Neuronal stem cell (in vitro differentiated cells): ENCODE measurements around the gene TIMP3.

ENCODE experiments used
- DNase-seq: peaks from one replicate; pipeline ENCODE4 v3.0.0-alpha.2; 2013; ENCODE audit warnings: low spot score
- H2AFZ ChIP-seq: one replicate; pipeline ENCODE4 v1.6.1; 2013; ENCODE audit warnings: mild to moderate bottlenecking, low read length, inconsistent platforms
- H2AK5ac ChIP-seq: 2 replicates; pipeline ENCODE4 v1.6.1; 2013; ENCODE audit warnings: low read depth, mild to moderate bottlenecking, inconsistent platforms, low read length, moderate library complexity, mixed read lengths
- H2BK120ac ChIP-seq: 2 replicates; pipeline ENCODE4 v1.6.1; 2013; ENCODE audit warnings: low read depth, mild to moderate bottlenecking, inconsistent platforms, low read length, moderate library complexity, mixed read lengths
- H2BK12ac ChIP-seq: one replicate; pipeline ENCODE4 v1.6.1; 2013; ENCODE audit warnings: low read length, inconsistent platforms
- H2BK15ac ChIP-seq: 2 replicates; pipeline ENCODE4 v1.6.1; 2013; ENCODE audit warnings: mild to moderate bottlenecking, low read length, inconsistent platforms, mixed read lengths
- H2BK5ac ChIP-seq: one replicate; pipeline ENCODE4 v1.6.1; 2013; ENCODE audit warnings: inconsistent platforms, mild to moderate bottlenecking, low read length, moderate library complexity
- H3K14ac ChIP-seq: one replicate; pipeline ENCODE4 v1.6.1; 2013; ENCODE audit warnings: low read length, inconsistent platforms
- H3K18ac ChIP-seq: 2 replicates; pipeline ENCODE4 v1.6.1; 2013; ENCODE audit warnings: low read length, inconsistent platforms
- H3K23ac ChIP-seq: 2 replicates; pipeline ENCODE4 v1.6.1; 2013; ENCODE audit warnings: low read depth, mild to moderate bottlenecking, mixed read lengths, low read length, inconsistent platforms; ENCODE audit not compliant: poor library complexity
- H3K27ac ChIP-seq: replicated peaks from 3 replicates; pipeline ENCODE4 v1.5.1; 2013; ENCODE audit warnings: low read length, inconsistent platforms
- H3K27me3 ChIP-seq, 3 experiments: 2 replicates each; pipeline ENCODE4 v1.6.1; 2013; ENCODE audit warnings: low read length in 3 of 3, mild to moderate bottlenecking in 2 of 3, inconsistent platforms in 1 of 3, low read depth in 1 of 3, mixed read lengths in 1 of 3, moderate library complexity in 1 of 3; ENCODE audit not compliant: control insufficient read depth in 3 of 3, insufficient read depth in 3 of 3
- H3K36me3 ChIP-seq, 2 donors: replicated peaks in 1 of 2; 2 replicates each; pipeline ENCODE4 v1.6.1; 2013; ENCODE audit warnings: low read length in 2 of 2; ENCODE audit not compliant: control insufficient read depth in 2 of 2, insufficient read depth in 2 of 2
- H3K4ac ChIP-seq: 2 replicates; pipeline ENCODE4 v1.6.1; 2013; ENCODE audit warnings: inconsistent platforms, mild to moderate bottlenecking, low read length, moderate library complexity
- H3K4me1 ChIP-seq, 2 donors: 1 replicate in 1 of 2; 2 replicates in 1 of 2; pipeline ENCODE4 v1.6.1; 2013; ENCODE audit warnings: low read length in 2 of 2, low read depth in 1 of 2; ENCODE audit not compliant: control insufficient read depth in 2 of 2, insufficient read depth in 1 of 2
- H3K4me2 ChIP-seq: one replicate; pipeline ENCODE4 v1.6.1; 2013; ENCODE audit warnings: mild to moderate bottlenecking, low read length, inconsistent platforms; ENCODE audit not compliant: insufficient read depth, poor library complexity, severe bottlenecking
- H3K4me3 ChIP-seq, 2 donors: 2 replicates each; pipeline ENCODE4 v1.5.1; 2013; ENCODE audit warnings: low read length in 2 of 2, mild to moderate bottlenecking in 2 of 2, inconsistent platforms in 1 of 2, moderate library complexity in 1 of 2
- H3K79me1 ChIP-seq: one replicate; pipeline ENCODE4 v1.6.1; 2013; ENCODE audit warnings: low read depth, mild to moderate bottlenecking, inconsistent platforms, low read length, moderate library complexity
- H3K9ac ChIP-seq: one replicate; pipeline ENCODE4 v1.6.1; 2013; ENCODE audit warnings: mild to moderate bottlenecking, low read depth, low read length, inconsistent platforms; ENCODE audit not compliant: poor library complexity
- H3K9me3 ChIP-seq, 2 donors: replicated peaks in 1 of 2; 2 replicates each; pipeline versions ENCODE3 to v1.6.1; 2013; ENCODE audit warnings: low read length in 2 of 2, mild to moderate bottlenecking in 2 of 2, inconsistent platforms in 1 of 2, low read depth in 1 of 2, mixed read lengths in 1 of 2, moderate library complexity in 1 of 2; ENCODE audit not compliant: control insufficient read depth in 2 of 2, insufficient read depth in 1 of 2
- H4K8ac ChIP-seq: one replicate; pipeline ENCODE4 v1.6.1; 2013; ENCODE audit warnings: low read depth, mild to moderate bottlenecking, inconsistent platforms, low read length, moderate library complexity
- H4K91ac ChIP-seq: one replicate; pipeline ENCODE4 v1.6.1; 2013; ENCODE audit warnings: low read length, low read depth, mild to moderate bottlenecking, inconsistent platforms; ENCODE audit not compliant: poor library complexity
- WGBS, 2 donors: extraction: QIAGEN DNeasy Blood & Tissue Kit; methylation state at CpG; one replicate each; pipeline ENCODE4 v1.1.7; 2013; ENCODE audit warnings: missing lambda C conversion rate in 2 of 2, mixed read lengths in 1 of 2; ENCODE audit not compliant: insufficient read length in 2 of 2, insufficient replicate concordance in 1 of 2; ENCODE audit errors: extremely low coverage in 2 of 2; 5-methylcytosine and 5-hydroxymethylcytosine counted together

The TIMP3 gene

DNA sequence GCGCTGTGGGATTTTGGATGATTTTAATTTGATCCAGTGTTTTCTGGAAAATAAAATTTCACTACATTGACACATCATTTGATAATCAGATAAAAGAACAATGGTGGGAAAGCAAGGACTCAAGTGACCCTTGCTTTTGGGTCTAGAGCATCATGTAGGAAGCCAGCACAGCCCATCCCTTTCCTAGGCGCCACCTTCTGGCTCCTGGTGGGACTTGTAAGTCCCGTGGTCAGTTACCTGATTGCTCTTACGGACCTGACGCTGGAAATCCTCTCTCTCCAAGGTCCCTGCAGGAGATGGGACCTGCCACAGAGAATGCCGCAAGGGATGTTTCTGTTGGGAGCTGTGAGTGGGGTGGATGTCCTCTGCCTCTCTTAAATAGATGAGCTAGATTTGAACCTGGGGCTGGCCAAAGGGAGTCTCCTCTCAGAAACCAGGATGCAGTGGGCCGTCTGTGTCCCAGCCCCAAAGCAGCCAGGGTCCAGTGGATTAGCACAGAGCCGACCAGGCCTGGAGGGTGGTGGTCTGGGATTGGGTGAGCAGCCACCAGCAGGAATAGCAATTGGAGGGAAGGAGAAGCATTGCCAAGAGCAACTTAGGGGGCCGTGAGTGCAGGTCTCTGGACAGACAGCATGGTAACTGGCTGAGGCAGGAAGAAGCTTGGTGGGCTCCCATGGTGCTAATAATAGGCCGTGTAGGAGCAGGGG is 21.7 kb downstream of the TIMP3 start:
- H3K4me2 ChIP-seq, result no peak overlapping the region
- no peak overlapping the region for H2BK5ac ChIP-seq
- H2BK120ac ChIP-seq, result no peak overlapping the region
- no peak overlapping the region for H3K4ac ChIP-seq
- no peak overlapping the region for H3K27ac ChIP-seq
- H3K9ac ChIP-seq, result no peak overlapping the region
- no peak overlapping the region for H2AFZ ChIP-seq
- peaks cover 0 to 3% of the 10 kb centered on the region in 2 donors for H3K4me1 ChIP-seq
- peak overlapping the region; percentile 2 for H2BK12ac ChIP-seq
- no peaks in the 10 kb centered on the region for H3K9me3 ChIP-seq
- DNase-seq, result no peak
- WGBS, 2 donors, result no CpG with 5 or more reads among the region's 10 CpGs
- no peaks in the 10 kb centered on the region for H3K79me1 ChIP-seq
- no peak overlapping the region for H3K4me3 ChIP-seq
- H4K91ac ChIP-seq, result no peak overlapping the region
- no peak overlapping the region for H3K23ac ChIP-seq
- H3K36me3 ChIP-seq, result no peaks in the 10 kb centered on the region
- no peak overlapping the region for H2AK5ac ChIP-seq
- H3K27me3 ChIP-seq, result no peaks in the 10 kb centered on the region
- H4K8ac ChIP-seq, result no peak overlapping the region
- no peak overlapping the region for H3K14ac ChIP-seq
- no peak overlapping the region for H2BK15ac ChIP-seq
- peak overlapping the region; percentile 7 for H3K18ac ChIP-seq

- no peak overlapping the region for H3K4ac ChIP-seq
- no peak overlapping the region for H3K14ac ChIP-seq
- H2BK12ac ChIP-seq, result no peak overlapping the region
- H2AFZ ChIP-seq, result no peak overlapping the region
- peaks cover under 1 to 6% of the 10 kb centered on the region in 2 donors for H3K4me1 ChIP-seq
- H2BK15ac ChIP-seq, result no peak overlapping the region
- no peak overlapping the region for H3K27ac ChIP-seq
- H2BK120ac ChIP-seq, result no peak overlapping the region
- H3K18ac ChIP-seq, result no peak overlapping the region
- no peak overlapping the region for H4K91ac ChIP-seq
- no peaks in the 10 kb centered on the region for H3K79me1 ChIP-seq
- WGBS, 2 donors, result no CpG with 5 or more reads among the region's 11 CpGs
- no peak overlapping the region for H3K9ac ChIP-seq
- H2BK5ac ChIP-seq, result no peak overlapping the region
- no peaks in the 10 kb centered on the region for H3K27me3 ChIP-seq
- H3K4me2 ChIP-seq, result no peak overlapping the region
- no peaks in the 10 kb centered on the region for H3K36me3 ChIP-seq
- no peak for DNase-seq
- H3K23ac ChIP-seq, result no peak overlapping the region
- no peak overlapping the region for H3K4me3 ChIP-seq
- H4K8ac ChIP-seq, result no peak overlapping the region
- no peak overlapping the region for H2AK5ac ChIP-seq
- H3K9me3 ChIP-seq, result no peaks in the 10 kb centered on the region
These were observed 23.2 kb downstream of the TIMP3 start for GRCh38 chr22:32824531-32825312.

DNA sequence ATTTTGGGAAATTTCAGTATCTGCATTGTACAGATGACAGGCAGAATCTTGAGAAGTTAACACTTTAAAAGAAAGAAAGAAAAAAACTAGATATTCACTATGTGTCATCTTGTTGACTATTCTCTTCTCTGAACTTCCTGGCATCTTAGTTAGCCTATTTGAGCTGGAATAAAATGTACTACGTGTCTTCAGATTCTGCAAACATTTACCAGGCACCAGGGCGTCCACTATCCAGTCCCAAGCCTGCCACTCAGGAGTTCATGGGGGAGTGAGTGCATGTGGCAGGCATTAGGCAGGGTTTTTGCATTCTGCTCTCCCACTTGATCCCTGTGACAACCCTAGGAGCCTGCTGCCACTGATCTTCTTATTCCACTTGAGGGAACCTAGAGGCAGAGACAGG is 25.0 kb downstream of the TIMP3 start:
- Histone ChIP-seq H3K23ac (no peak overlapping the region), H3K27me3 (no peaks in the 10 kb centered on the region), H3K4me1 (peaks cover 15 to 22% of the 10 kb centered on the region in 2 donors), H2BK12ac (no peak overlapping the region), H3K9me3 (no peaks in the 10 kb centered on the region), H4K91ac (no peak overlapping the region), H3K9ac (peak overlapping the region; percentile 46), H3K14ac (no peak overlapping the region), H4K8ac (no peak overlapping the region), H3K18ac (no peak overlapping the region), H2AFZ (no peak overlapping the region), H3K4me2 (no peak overlapping the region), H2BK120ac (no peak overlapping the region), H3K4me3 (no peak overlapping the region), H3K4ac (no peak overlapping the region), H3K79me1 (no peaks in the 10 kb centered on the region), H3K27ac (no peak overlapping the region), H2AK5ac (no peak overlapping the region), H2BK5ac (no peak overlapping the region), H2BK15ac (no peak overlapping the region), H3K36me3 (no peaks in the 10 kb centered on the region)
- no peak for DNase-seq
- WGBS, 2 donors, result no CpG with 5 or more reads among the region's 2 CpGs

- Histone ChIP-seq H3K79me1 (no peaks in the 10 kb centered on the region), H3K23ac (no peak overlapping the region), H2AFZ (no peak overlapping the region), H3K9ac (no peak overlapping the region), H2BK5ac (no peak overlapping the region), H3K4me3 (no peak overlapping the region), H3K4me1 (peaks cover 15 to 24% of the 10 kb centered on the region in 2 donors), H4K8ac (no peak overlapping the region), H3K18ac (no peak overlapping the region), H4K91ac (no peak overlapping the region), H3K4ac (no peak overlapping the region), H2AK5ac (no peak overlapping the region), H3K27me3 (no peaks in the 10 kb centered on the region), H2BK15ac (no peak overlapping the region), H2BK120ac (no peak overlapping the region), H3K14ac (no peak overlapping the region), H2BK12ac (no peak overlapping the region), H3K36me3 (no peaks in the 10 kb centered on the region), H3K4me2 (no peak overlapping the region), H3K27ac (no peak overlapping the region), H3K9me3 (no peaks in the 10 kb centered on the region)
- no peak for DNase-seq
- no CpG with 5 or more reads among the region's 7 CpGs for WGBS, 2 donors
These were observed 25.6 kb downstream of the TIMP3 start for GRCh38 chr22:32827049-32827602.
